H1 (cell line): ENCODE measurements around the gene SIT1. TPM values are rescaled to one million over a fixed set of nuclear protein-coding genes. Genes with fewer than 3 reads are reported as not detected.

ENCODE experiments used
- CREB1 ChIP-seq: IDR thresholded peaks from 2 replicates; pipeline ENCODE4 v1.6.1; 2012; ENCODE audit warnings: inconsistent platforms
- EGR1 ChIP-seq: IDR thresholded peaks from 2 replicates; pipeline ENCODE4 v1.6.1; 2011; ENCODE audit warnings: low read depth, low read length, borderline replicate concordance
- NRF1 ChIP-seq: IDR thresholded peaks from 2 replicates; pipeline ENCODE4 v1.6.1; 2011; ENCODE audit warnings: mild to moderate bottlenecking, low read depth, low read length, improper control_type of control experiment
- SP4 ChIP-seq: IDR thresholded peaks from 2 replicates; pipeline ENCODE4 v1.6.1; 2012; ENCODE audit warnings: low read length, inconsistent platforms
- TAF7 ChIP-seq: optimal IDR thresholded peaks from 2 replicates; pipeline ENCODE3; 2011; ENCODE audit warnings: low read depth, mild to moderate bottlenecking, inconsistent platforms, low read length, moderate library complexity, borderline replicate concordance
- polyA plus RNA-seq, 7 experiments: library from polyadenylated mRNA; depleted of rRNA in 3 of 7; stranded (reverse) in 5 of 7; unstranded in 2 of 7; fragments of >200 nt in 5 of 7; fragments of 200-250 nt in 2 of 7; gene quantifications; 1 replicate in 5 of 7; 2 replicates in 1 of 7; 4 replicates in 1 of 7; pipeline versions ENCODE4 v1.2.1 to v1.2.3, GENCODE V29; 2011 to 2013; ENCODE audit warnings: missing spikeins in 2 of 7, mixed read lengths in 2 of 7
- total RNA-seq: library from RNA; stranded (reverse); fragmentation: NEBNext Ultra II Directional; extraction: Animal tissue kit (Norgen Biotek cat#: 25700); gene quantifications from 2 replicates; pipeline ENCODE4 v1.2.1, GENCODE V29; 2021
- TF ChIP-seq, protein P1 (sequence below): fragments of 300-600 bp; sonication (generic); IDR thresholded peaks from 2 replicates; pipeline ENCODE4 v1.7.1; 2012; ENCODE audit warnings: low read length, moderate library complexity, mild to moderate bottlenecking, inconsistent platforms; ENCODE audit not compliant: insufficient replicate concordance

The SIT1 gene
- total and polyA plus RNA-seq, 2 of the 8 experiments (the other 6 are each of a cell fraction or from before 2014, with no cell fraction given) = 8.2 to 12.8 TPM

DNA sequence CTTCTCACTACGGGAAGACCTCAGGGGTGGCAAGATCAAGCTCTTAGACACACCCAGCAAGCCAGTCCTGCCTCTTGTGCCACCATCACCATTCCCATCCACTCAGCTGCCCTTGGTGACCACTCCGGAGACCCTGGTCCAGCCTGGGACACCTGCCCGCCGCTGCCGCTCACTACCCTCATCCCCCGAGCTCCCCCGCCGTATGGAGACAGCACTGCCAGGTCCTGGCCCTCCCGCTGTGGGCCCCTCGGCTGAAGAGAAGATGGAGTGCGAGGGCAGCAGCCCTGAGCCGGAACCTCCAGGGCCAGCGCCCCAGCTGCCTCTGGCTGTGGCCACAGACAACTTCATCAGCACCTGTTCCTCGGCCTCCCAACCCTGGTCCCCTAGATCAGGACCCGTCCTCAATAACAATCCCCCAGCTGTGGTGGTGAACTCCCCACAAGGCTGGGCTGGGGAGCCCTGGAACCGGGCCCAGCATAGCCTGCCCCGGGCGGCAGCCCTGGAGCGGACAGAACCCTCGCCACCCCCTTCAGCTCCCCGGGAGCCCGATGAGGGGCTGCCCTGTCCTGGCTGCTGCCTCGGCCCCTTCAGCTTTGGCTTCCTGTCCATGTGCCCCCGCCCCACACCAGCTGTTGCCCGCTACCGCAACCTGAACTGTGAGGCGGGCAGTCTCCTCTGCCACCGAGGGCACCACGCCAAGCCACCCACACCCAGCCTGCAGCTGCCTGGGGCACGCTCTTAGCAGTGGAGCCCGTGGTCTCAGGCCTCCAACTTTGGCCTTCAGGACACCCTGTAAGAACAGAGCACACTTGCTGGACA lies 41.5 kb downstream of the SIT1 start (continued):
- TF ChIP-seq, protein P1, sequence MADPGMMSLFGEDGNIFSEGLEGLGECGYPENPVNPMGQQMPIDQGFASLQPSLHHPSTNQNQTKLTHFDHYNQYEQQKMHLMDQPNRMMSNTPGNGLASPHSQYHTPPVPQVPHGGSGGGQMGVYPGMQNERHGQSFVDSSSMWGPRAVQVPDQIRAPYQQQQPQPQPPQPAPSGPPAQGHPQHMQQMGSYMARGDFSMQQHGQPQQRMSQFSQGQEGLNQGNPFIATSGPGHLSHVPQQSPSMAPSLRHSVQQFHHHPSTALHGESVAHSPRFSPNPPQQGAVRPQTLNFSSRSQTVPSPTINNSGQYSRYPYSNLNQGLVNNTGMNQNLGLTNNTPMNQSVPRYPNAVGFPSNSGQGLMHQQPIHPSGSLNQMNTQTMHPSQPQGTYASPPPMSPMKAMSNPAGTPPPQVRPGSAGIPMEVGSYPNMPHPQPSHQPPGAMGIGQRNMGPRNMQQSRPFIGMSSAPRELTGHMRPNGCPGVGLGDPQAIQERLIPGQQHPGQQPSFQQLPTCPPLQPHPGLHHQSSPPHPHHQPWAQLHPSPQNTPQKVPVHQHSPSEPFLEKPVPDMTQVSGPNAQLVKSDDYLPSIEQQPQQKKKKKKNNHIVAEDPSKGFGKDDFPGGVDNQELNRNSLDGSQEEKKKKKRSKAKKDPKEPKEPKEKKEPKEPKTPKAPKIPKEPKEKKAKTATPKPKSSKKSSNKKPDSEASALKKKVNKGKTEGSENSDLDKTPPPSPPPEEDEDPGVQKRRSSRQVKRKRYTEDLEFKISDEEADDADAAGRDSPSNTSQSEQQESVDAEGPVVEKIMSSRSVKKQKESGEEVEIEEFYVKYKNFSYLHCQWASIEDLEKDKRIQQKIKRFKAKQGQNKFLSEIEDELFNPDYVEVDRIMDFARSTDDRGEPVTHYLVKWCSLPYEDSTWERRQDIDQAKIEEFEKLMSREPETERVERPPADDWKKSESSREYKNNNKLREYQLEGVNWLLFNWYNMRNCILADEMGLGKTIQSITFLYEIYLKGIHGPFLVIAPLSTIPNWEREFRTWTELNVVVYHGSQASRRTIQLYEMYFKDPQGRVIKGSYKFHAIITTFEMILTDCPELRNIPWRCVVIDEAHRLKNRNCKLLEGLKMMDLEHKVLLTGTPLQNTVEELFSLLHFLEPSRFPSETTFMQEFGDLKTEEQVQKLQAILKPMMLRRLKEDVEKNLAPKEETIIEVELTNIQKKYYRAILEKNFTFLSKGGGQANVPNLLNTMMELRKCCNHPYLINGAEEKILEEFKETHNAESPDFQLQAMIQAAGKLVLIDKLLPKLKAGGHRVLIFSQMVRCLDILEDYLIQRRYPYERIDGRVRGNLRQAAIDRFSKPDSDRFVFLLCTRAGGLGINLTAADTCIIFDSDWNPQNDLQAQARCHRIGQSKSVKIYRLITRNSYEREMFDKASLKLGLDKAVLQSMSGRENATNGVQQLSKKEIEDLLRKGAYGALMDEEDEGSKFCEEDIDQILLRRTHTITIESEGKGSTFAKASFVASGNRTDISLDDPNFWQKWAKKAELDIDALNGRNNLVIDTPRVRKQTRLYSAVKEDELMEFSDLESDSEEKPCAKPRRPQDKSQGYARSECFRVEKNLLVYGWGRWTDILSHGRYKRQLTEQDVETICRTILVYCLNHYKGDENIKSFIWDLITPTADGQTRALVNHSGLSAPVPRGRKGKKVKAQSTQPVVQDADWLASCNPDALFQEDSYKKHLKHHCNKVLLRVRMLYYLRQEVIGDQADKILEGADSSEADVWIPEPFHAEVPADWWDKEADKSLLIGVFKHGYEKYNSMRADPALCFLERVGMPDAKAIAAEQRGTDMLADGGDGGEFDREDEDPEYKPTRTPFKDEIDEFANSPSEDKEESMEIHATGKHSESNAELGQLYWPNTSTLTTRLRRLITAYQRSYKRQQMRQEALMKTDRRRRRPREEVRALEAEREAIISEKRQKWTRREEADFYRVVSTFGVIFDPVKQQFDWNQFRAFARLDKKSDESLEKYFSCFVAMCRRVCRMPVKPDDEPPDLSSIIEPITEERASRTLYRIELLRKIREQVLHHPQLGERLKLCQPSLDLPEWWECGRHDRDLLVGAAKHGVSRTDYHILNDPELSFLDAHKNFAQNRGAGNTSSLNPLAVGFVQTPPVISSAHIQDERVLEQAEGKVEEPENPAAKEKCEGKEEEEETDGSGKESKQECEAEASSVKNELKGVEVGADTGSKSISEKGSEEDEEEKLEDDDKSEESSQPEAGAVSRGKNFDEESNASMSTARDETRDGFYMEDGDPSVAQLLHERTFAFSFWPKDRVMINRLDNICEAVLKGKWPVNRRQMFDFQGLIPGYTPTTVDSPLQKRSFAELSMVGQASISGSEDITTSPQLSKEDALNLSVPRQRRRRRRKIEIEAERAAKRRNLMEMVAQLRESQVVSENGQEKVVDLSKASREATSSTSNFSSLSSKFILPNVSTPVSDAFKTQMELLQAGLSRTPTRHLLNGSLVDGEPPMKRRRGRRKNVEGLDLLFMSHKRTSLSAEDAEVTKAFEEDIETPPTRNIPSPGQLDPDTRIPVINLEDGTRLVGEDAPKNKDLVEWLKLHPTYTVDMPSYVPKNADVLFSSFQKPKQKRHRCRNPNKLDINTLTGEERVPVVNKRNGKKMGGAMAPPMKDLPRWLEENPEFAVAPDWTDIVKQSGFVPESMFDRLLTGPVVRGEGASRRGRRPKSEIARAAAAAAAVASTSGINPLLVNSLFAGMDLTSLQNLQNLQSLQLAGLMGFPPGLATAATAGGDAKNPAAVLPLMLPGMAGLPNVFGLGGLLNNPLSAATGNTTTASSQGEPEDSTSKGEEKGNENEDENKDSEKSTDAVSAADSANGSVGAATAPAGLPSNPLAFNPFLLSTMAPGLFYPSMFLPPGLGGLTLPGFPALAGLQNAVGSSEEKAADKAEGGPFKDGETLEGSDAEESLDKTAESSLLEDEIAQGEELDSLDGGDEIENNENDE = no peak
- TF ChIP-seq NRF1 = no peak
- no peak for TF ChIP-seq TAF7
- no peak for TF ChIP-seq SP4
- no peak for TF ChIP-seq CREB1
- TF ChIP-seq EGR1 = no peak
- TF ChIP-seq, all 59 proteins: peak for 0
